PC-3 (cell line): ENCODE measurements around the gene HEXIM1. TPM values are rescaled to one million over a fixed set of nuclear protein-coding genes. Genes with fewer than 3 reads are reported as not detected.

ENCODE experiments used
- microRNA-seq: library from miRNA; unstranded; fragments of <30 nt; microRNA quantifications from one replicate; pipeline ENCODE4 v1.1.0, GENCODE V29; 2020; ENCODE audit not compliant: unreplicated experiment
- total RNA-seq: library from RNA; depleted of rRNA; stranded (reverse); fragments of >200 nt; gene quantifications from 2 replicates; pipeline ENCODE4 v1.2.3, GENCODE V29; 2014; rRNA removed

Gene HEXIM1
- total RNA-seq, 1 experiment from 2014 or later, result 47.3 TPM

Small RNA genes within 50 kb of the gene (microRNA-seq; reads per million reads assigned to microRNA genes)
- 1.0 reads per million for gene MIR6784

Other genes starting within 250 kb of the HEXIM1 start
- gene EFTUD2, start 249.0 kb upstream of the HEXIM1 start, total RNA-seq, result 227 and 292 TPM in 2 replicates
- 0.29 and 0.46 TPM in 2 replicates for gene GFAP, start 233.0 kb upstream of the HEXIM1 start, total RNA-seq
- 25.0 and 28.5 TPM in 2 replicates for gene KIF18B, start 200.7 kb upstream of the HEXIM1 start, total RNA-seq
- 2.8 and 4.1 TPM in 2 replicates for gene C1QL1, start 180.2 kb upstream of the HEXIM1 start, total RNA-seq
- gene DCAKD, start 96.8 kb upstream of the HEXIM1 start, total RNA-seq, result 56.2 and 59.5 TPM in 2 replicates
- 99.2 and 117 TPM in 2 replicates for gene NMT1, start 87.2 kb upstream of the HEXIM1 start, total RNA-seq
- 35.1 and 55.3 TPM in 2 replicates for gene PLCD3, start 16.0 kb upstream of the HEXIM1 start, total RNA-seq
- gene ACBD4, start 12.8 kb upstream of the HEXIM1 start, total RNA-seq, result 12.9 and 17.3 TPM in 2 replicates
- 19.9 and 30.5 TPM in 2 replicates for gene HEXIM2, start 13.4 kb downstream of the HEXIM1 start, total RNA-seq
- 8.2 and 14.2 TPM in 2 replicates for gene FMNL1, start 73.4 kb downstream of the HEXIM1 start, total RNA-seq
- not detected in 2 replicates for gene SPATA32, start 113.6 kb downstream of the HEXIM1 start, total RNA-seq
- 15.9 and 16.8 TPM in 2 replicates for gene MAP3K14, start 168.5 kb downstream of the HEXIM1 start, total RNA-seq